Skeletal muscle satellite cell (primary cell): ENCODE data around the gene IL13RA2. TPM values are rescaled to one million over a fixed set of nuclear protein-coding genes. Genes with fewer than 3 reads are reported as not detected.

Source experiments
- H3K27me3 ChIP-seq: 2 replicates; pipeline ENCODE4 v1.7.0; 2013; ENCODE audit warnings: low read length; ENCODE audit not compliant: control insufficient read depth, insufficient read depth
- H3K36me3 ChIP-seq: 2 replicates; pipeline ENCODE4 v1.7.0; 2013; ENCODE audit warnings: mild to moderate bottlenecking, control low read depth, low read length; ENCODE audit not compliant: insufficient read depth
- H3K4me1 ChIP-seq: 2 replicates; pipeline ENCODE4 v1.7.0; 2013; ENCODE audit warnings: low read length; ENCODE audit not compliant: control insufficient read depth, insufficient read depth
- H3K4me2 ChIP-seq: 2 replicates; pipeline ENCODE4 v1.7.0; 2013; ENCODE audit warnings: mild to moderate bottlenecking, low read length
- H3K4me3 ChIP-seq: 2 replicates; pipeline ENCODE4 v1.7.0; 2013; ENCODE audit warnings: low read length
- H3K9ac ChIP-seq: 2 replicates; pipeline ENCODE4 v1.7.0; 2013; ENCODE audit warnings: mild to moderate bottlenecking, low read depth, low read length, moderate library complexity
- H3K9me3 ChIP-seq: replicated peaks from 2 replicates; pipeline ENCODE4 v1.7.0; 2013; ENCODE audit warnings: mild to moderate bottlenecking, control low read depth, low read length
- total RNA-seq: library from RNA; depleted of rRNA; stranded (reverse); fragments of >200 nt; gene quantifications from 2 replicates; pipeline ENCODE4 v1.2.3, GENCODE V29; 2012; rRNA removed

IL13RA2 gene, protein sequence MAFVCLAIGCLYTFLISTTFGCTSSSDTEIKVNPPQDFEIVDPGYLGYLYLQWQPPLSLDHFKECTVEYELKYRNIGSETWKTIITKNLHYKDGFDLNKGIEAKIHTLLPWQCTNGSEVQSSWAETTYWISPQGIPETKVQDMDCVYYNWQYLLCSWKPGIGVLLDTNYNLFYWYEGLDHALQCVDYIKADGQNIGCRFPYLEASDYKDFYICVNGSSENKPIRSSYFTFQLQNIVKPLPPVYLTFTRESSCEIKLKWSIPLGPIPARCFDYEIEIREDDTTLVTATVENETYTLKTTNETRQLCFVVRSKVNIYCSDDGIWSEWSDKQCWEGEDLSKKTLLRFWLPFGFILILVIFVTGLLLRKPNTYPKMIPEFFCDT
- total RNA-seq = 103 and 142 TPM in 2 replicates

DNA sequence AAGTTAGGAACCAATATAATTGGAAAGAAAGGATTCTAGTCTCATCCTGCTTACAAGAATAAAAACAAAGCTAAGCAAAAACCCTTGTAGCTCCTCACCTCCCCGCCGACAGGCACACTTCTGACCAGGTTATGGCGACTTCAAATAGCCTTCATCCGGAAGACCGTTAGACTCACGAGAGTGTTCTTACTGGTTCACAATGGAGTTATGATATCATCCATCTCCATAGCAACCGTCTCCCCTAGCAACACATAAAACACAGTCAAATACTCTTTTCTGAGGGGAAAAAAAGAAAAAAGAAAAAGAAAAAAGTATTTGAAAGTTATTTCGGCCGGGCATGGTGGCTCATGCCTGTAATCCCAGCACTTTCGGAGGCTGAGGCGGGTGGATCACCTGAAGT is at the start of gene IL13RA2:
IL13RA2 (minus strand) TSS at position 162 of the 400 bp plus-strand sequence. CDS start 347 bp downstream, outside the sequence.
- Histone ChIP-seq H3K4me3 (no peak within 1 kb of the TSS), H3K27me3 (peaks cover 2% of the 10 kb centered on the region), H3K4me2 (no peak within 1 kb of the TSS), H3K9ac (no peak within 1 kb of the TSS), H3K9me3 (no peaks in the 10 kb centered on the region), H3K36me3 (no peaks in the 10 kb centered on the region), H3K4me1 (peaks cover 7% of the 10 kb centered on the region)

DNA sequence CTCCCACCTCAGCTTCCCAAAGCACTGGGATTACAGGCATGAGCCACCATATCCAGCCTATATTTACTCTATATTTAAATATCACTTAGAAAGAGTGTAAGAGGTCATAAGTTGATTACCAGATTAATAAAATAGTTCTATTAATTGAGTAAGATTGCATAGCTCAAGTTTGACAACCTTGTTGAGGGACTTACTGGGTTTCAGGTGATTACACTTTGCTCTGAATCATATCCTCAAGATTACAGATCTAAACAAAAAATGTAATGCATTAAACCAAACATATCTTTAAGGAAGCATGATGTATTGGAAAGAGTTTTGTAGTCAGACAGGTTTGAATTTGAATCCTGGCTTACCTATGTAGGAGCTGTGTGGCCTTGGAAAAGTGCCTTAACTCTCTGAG is 47.9 kb upstream of the IL13RA2 start:
- no peak overlapping the region for H3K9ac ChIP-seq
- peaks cover 4% of the 10 kb centered on the region for H3K4me1 ChIP-seq
- no peak overlapping the region for H3K4me3 ChIP-seq
- peaks cover 10% of the 10 kb centered on the region for H3K27me3 ChIP-seq
- H3K4me2 ChIP-seq = no peak overlapping the region
- H3K36me3 ChIP-seq = no peaks in the 10 kb centered on the region
- no peaks in the 10 kb centered on the region for H3K9me3 ChIP-seq

DNA sequence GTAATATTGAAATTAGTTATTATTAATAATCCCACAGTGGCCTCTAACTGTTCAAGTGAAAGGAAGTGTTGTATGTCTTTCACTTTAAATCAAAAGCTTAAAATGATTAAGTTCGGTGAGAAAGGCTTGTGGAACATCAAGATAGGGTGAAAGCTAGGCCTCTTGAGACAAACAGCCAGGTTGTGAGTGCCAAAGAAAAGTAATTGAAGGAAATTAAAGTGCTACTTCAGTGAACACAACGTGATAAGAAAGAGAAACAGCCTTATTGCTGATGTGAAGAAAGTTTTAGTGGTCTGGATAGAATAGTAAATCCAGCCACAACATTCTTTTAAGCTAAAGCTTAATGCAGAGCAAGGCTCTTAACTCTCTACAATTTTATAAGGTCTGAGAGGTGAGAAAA is 42.6 kb upstream of the IL13RA2 start:
- Histone ChIP-seq H3K4me3 (no peak overlapping the region), H3K9me3 (no peaks in the 10 kb centered on the region), H3K4me2 (no peak overlapping the region), H3K9ac (no peak overlapping the region), H3K4me1 (peaks cover 12% of the 10 kb centered on the region), H3K27me3 (peaks cover 12% of the 10 kb centered on the region), H3K36me3 (no peaks in the 10 kb centered on the region)

DNA sequence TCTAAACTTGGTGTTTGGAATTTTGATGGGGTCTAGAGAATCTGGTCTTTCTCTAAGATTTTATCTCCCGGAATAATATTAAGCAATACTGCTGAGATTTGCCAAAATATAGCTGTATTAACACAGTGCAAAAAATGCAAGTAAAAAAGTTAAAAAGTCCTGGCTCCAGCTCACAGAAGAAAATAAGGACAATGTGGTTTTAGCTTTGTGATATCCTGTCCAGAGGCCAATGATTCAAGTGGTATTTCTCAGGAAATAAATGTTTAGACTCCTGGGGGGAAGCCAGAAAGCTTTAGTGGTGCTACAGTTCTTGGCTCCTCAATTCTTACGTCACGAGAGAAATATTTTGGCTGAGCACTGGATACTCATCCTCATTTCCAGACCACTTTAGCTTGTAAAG is 40.9 kb upstream of the IL13RA2 start:
- Histone ChIP-seq H3K4me3 (no peak overlapping the region), H3K9me3 (no peaks in the 10 kb centered on the region), H3K4me2 (peak overlapping the region; percentile 31), H3K27me3 (peaks cover 9% of the 10 kb centered on the region), H3K9ac (peak overlapping the region; percentile 11), H3K36me3 (no peaks in the 10 kb centered on the region), H3K4me1 (peaks cover 12% of the 10 kb centered on the region)

DNA sequence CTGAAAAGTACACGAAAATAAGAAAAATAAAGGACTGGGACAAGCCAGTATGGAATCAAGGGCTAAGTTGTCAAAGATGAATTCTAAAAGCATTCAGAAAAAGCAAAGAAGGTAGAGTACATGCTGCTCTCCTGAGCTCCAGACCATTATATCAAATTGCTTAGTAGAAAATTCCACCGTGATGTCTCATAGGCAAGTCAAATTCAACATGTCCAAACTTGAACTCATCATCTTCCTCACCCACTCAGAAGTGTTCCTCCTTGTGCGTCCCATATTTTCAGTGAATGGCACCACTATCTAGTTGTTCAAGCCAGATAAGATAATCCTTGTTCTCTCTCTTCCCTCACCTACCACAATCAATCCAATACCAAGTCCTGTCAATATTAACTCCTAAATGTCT is 37.5 kb upstream of the IL13RA2 start:
- Histone ChIP-seq H3K9me3 (no peaks in the 10 kb centered on the region), H3K4me2 (no peak overlapping the region), H3K9ac (no peak overlapping the region), H3K36me3 (no peaks in the 10 kb centered on the region), H3K4me1 (peaks cover 12% of the 10 kb centered on the region), H3K27me3 (peaks cover 9% of the 10 kb centered on the region), H3K4me3 (no peak overlapping the region)

DNA sequence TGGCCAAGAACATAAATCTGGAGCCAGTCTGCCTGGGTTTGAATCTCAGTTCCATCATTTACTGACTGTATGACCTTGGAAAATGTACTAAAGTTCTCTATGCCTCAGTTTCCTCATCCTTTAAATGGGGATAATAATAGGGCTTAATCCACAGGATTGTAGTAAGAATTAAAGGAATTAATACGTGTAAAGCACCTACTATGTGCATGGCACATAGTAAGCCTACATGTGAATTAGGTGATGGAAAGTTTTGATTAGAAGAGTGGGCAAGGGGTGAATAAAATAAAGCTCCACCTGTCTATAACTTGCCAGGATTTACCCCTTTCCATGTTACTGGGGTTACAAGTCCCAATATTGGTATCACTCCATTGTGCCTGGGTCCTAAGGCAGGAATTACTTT is 35.8 kb upstream of the IL13RA2 start:
- no peak overlapping the region for H3K4me2 ChIP-seq
- H3K36me3 ChIP-seq = no peaks in the 10 kb centered on the region
- peaks cover 9% of the 10 kb centered on the region for H3K27me3 ChIP-seq
- peaks cover 6% of the 10 kb centered on the region for H3K4me1 ChIP-seq
- no peaks in the 10 kb centered on the region for H3K9me3 ChIP-seq
- H3K9ac ChIP-seq = no peak overlapping the region
- no peak overlapping the region for H3K4me3 ChIP-seq

DNA sequence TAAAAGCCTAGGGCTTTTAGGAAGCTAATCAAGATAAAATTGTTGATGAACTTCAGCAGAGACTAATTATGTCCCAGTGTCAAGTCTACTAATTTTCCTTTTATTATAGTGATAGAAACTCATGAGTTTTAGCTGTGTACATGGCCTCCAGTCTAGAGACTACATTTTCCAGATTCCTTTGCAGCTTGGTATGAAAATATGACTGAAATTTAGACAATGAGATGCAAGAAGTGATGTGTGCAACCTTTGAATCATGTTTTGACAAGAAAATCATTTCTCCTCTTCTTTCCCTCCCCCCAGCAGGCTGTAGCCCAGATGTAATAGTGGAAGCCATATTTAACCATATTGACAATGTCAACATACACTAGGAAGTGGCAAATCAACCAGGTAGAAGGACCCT is 30.3 kb upstream of the IL13RA2 start:
- Histone ChIP-seq H3K4me1 (peaks cover 7% of the 10 kb centered on the region), H3K9ac (no peak overlapping the region), H3K27me3 (no peaks in the 10 kb centered on the region), H3K36me3 (no peaks in the 10 kb centered on the region), H3K4me2 (no peak overlapping the region), H3K4me3 (no peak overlapping the region), H3K9me3 (no peaks in the 10 kb centered on the region)

DNA sequence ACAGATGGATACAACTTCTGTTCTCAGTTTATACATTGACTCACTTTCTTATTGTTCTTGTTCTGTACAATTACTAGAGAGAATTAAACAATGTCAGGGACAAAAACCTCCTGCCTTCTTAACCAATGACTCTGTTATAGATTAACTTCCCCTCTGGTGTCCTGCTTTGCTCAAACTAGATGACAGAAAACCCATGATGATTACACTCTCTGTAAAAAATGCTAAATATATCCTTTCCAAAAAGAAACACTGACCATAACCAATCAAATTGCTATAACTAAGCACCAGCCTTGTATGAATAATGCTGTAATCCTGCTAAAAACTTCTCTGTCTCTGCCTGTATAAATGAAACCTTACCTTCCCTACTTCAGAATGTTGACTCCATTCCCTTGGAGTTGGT is 29.8 kb upstream of the IL13RA2 start:
- Histone ChIP-seq H3K4me1 (peaks cover 7% of the 10 kb centered on the region), H3K9me3 (no peaks in the 10 kb centered on the region), H3K4me2 (no peak overlapping the region), H3K4me3 (no peak overlapping the region), H3K9ac (no peak overlapping the region), H3K27me3 (no peaks in the 10 kb centered on the region), H3K36me3 (no peaks in the 10 kb centered on the region)

DNA sequence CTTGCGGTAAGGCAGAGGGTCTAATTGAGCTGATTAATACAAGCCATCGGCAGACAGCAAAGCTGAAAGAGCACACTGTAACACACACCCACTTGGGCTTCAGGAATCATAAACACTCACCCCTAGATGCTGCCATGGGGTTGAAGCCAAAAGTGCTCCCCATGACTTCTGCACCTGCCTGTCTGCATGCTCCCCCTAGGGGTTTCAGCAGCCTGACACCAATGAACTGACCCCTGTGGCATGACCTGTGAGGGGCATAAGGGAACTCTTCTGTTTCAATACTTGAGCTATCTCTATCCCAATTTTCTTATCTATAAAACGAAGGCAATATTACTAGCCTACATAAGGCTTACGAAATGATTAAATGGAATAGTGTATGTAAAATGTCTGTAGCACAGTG is 23.0 kb upstream of the IL13RA2 start:
- H3K4me1 ChIP-seq = no peaks in the 10 kb centered on the region
- no peaks in the 10 kb centered on the region for H3K9me3 ChIP-seq
- no peak overlapping the region for H3K9ac ChIP-seq
- H3K36me3 ChIP-seq = no peaks in the 10 kb centered on the region
- H3K27me3 ChIP-seq = peaks cover 23% of the 10 kb centered on the region
- H3K4me2 ChIP-seq = no peak overlapping the region
- no peak overlapping the region for H3K4me3 ChIP-seq

DNA sequence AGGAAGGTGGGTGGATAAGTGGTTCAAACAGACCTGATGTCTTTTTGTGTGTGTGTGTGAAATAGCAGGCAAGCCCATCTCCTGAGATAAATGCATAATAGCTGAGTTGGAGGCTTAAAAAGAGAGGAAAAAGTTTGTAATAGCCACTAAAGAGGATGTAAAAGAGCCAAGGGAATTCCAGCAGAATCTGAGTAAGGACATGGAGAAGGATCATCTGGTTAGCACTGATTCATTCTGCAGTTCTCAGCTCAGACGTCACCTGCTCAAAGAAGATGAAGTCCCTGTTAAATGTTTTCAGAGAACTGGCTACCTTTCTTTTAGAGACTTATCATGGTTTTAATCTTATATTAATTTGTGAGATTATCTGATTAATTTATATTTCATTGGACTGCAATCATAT is 21.0 kb upstream of the IL13RA2 start:
- Histone ChIP-seq H3K9me3 (no peaks in the 10 kb centered on the region), H3K4me2 (no peak overlapping the region), H3K4me1 (no peaks in the 10 kb centered on the region), H3K4me3 (no peak overlapping the region), H3K27me3 (peaks cover 23% of the 10 kb centered on the region), H3K9ac (no peak overlapping the region), H3K36me3 (no peaks in the 10 kb centered on the region)

DNA sequence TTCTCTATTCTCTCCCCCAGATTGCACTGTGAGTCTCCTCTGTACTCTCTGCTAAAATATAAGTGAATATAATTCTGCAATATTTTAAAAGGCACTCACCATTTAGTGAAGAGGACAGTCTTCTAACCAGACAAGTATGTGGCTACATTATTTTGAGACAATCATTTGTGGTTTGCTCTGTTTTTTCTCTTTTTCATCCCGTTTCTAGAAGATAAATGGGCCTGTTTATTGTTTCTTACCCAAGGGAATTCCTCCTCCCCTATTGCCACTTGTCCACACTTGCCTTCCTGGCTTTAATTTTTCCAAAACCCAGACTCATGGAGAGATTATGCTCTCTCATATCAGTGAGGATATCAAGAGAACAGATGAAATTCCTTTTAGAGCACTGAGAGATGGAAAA is 18.6 kb upstream of the IL13RA2 start:
- H3K36me3 ChIP-seq = no peaks in the 10 kb centered on the region
- H3K4me2 ChIP-seq = no peak overlapping the region
- H3K27me3 ChIP-seq = peaks cover 21% of the 10 kb centered on the region
- H3K9me3 ChIP-seq = no peaks in the 10 kb centered on the region
- H3K4me3 ChIP-seq = no peak overlapping the region
- H3K4me1 ChIP-seq = no peaks in the 10 kb centered on the region
- no peak overlapping the region for H3K9ac ChIP-seq

DNA sequence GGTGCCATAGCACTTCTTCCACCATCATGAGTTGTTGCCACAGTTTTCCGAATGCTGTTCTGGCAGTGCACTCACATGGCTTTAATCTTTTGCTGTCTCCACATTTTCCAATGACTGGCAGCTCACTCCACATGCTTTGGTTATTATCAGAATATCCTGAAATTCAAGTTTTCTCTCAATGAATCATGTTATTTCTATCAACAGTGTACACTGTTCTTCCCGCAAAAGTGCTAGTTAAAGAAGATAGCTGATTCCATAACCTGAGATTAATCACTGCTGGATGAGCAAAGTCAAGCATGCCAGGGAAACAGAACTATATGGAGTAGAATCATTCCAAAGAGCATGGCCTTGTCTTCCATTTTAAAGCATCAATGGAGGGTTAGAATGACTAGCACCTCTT is 14.6 kb upstream of the IL13RA2 start:
- H3K9me3 ChIP-seq = no peaks in the 10 kb centered on the region
- peaks cover 7% of the 10 kb centered on the region for H3K27me3 ChIP-seq
- H3K4me3 ChIP-seq = no peak overlapping the region
- peaks cover 6% of the 10 kb centered on the region for H3K4me1 ChIP-seq
- no peak overlapping the region for H3K9ac ChIP-seq
- no peaks in the 10 kb centered on the region for H3K36me3 ChIP-seq
- no peak overlapping the region for H3K4me2 ChIP-seq
